ENCODE measurements around the gene ADARB2.
"Not testable (repeated sequence)": the region's sequence is repeated elsewhere in the genome, so short reads cannot be mapped to it uniquely, and the experiment has no call there.

ADARB2 gene

DNA sequence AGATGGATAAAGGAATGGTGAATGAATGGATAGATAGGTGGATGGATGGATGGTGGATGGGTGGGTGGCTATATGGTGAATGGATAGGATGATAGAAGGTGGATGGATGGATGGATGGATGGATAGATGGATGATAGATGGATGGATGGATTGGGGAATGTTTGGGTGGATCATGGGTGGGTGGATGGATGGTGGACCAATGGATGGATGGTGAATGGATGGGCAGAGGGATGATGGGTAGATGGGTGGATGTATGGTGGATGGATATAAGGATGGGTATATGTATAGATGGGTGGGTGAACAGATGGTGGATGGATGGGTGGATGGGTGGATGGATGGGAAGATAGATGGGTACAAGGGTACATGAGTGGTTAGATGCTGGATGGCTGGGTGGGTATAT lies 322.4 kb downstream of the ADARB2 start:
- DNase-seq, result no peak

DNA sequence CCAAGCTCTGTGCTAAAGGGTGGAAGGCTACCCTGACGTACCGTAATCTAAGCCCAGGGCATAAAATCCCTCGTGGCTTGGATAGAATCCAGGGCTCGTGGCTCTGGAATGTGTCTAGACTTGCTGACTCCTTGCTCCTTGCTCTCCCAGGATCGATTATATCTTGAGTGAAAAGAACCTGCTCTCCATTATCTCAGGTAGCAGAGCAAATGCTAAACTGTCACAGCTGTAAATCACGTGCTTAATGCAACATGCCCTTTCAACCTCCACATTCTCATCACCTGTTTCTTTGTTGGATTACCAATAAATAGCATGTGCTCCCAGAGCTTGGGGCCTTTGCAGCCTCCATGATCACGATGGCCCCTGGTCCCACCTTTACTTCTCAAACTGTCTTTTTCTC lies 323.0 kb downstream of the ADARB2 start:
- DNase-seq, result not testable (repeated sequence)

DNA sequence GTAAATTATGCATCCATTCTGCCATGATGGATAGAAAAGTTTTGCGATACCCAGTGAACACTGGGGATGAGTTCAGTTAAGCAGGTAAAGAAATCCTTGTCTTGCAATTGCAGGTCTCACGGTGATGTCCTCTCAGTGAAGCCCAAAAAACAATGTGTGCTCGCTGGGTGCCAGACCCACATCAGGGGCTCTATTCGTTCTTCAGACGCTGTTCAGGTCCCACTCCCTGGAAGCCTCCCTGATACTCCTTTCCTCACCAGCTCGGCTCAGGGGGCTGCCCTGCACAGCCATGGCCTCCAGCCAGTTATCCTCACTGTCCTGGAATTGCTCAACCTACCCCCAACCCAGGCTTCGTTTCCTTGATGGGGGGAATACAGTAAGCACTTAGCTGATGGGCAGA lies 323.5 kb downstream of the ADARB2 start:
- no peak for DNase-seq

DNA sequence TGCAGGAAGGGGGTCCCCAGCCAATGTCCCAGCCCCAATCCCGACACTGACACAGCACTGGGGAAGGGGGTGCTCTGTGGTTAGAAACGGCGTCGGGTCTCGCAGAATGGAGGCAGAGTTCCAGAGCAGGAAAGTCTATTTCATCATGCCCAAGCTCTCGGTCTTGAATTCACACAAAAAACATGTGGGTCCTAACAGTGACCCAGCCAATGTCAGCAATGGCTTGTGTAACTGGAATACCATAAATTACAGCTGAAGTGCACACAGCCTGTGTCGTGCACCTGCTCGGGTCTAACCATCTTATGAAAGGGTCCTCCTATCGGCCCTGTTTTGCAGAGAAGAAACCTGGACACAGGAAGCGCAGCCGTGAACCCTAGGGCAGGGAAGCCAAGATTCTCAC lies 324.1 kb downstream of the ADARB2 start:
- no peak for DNase-seq

DNA sequence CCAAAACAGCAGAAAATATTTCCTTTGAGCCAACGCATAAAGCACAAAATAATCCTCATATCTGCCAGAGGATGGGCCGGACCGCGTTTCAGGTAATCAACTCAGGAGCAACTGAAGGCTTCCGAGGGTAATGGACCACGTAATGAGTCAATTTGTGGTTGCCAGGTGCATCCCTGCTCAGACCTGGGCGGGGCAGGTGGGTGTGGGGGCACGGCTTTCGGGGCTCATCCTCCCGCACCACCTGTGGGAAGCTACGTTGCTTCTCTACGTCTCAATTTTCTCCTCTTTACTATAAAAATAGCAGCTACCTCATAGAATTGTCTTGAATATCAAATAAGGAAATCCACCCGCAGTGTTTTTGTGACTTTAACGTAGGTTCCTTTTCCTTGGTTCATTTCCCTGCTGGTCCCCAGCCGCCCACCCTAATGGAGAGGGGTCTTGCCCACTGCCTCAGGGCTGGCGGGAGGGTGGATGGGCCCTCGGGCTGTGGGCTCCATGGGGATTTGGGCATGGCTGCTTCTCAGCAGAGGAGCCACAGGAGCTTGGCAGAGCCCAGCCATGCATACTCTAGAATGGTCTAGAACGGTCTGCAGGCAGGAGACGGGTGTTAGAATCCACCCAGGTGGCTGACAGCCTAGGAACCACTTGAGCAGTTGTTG lies 324.7 kb downstream of the ADARB2 start:
- no peak for DNase-seq

DNA sequence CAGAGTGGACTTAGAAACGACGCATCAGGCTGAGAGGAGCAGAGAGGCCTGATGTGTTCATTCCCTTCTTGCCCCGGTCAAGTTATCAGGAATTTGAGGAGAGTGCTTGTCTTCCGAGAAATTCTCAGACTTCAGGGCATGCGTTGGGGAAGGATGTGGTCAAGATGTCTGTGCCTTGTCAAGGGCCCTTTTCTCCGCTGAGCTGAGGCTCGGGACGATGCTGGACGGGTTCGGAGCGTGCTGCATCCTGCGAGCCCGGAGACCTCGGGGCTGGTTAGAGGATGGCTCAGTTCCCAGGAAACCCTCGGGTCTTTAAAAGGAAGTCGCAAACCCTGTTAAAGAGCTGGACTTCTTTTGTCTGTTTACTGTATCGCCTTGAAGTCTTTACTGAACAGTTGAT lies 325.4 kb downstream of the ADARB2 start:
- no peak for DNase-seq

DNA sequence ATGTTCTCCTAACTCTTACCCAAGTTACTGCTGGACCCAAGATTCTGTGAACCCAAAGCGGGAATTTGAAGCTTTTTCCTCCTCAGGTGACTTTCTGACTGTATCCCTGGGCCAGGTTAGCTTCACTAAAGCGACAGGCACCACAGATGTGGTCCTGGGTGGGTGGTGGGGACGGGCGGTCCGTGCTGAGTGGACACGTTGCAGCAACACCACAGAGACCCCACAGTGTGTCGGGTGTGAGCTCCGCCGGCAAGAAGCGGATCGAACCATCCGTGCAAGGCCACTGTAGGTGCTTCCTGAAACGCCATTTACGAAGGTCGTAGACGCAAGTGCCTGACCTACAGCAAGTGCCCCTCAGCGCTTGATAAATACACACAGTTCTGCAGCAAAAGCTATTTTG lies 325.9 kb downstream of the ADARB2 start:
- DNase-seq, result no peak

DNA sequence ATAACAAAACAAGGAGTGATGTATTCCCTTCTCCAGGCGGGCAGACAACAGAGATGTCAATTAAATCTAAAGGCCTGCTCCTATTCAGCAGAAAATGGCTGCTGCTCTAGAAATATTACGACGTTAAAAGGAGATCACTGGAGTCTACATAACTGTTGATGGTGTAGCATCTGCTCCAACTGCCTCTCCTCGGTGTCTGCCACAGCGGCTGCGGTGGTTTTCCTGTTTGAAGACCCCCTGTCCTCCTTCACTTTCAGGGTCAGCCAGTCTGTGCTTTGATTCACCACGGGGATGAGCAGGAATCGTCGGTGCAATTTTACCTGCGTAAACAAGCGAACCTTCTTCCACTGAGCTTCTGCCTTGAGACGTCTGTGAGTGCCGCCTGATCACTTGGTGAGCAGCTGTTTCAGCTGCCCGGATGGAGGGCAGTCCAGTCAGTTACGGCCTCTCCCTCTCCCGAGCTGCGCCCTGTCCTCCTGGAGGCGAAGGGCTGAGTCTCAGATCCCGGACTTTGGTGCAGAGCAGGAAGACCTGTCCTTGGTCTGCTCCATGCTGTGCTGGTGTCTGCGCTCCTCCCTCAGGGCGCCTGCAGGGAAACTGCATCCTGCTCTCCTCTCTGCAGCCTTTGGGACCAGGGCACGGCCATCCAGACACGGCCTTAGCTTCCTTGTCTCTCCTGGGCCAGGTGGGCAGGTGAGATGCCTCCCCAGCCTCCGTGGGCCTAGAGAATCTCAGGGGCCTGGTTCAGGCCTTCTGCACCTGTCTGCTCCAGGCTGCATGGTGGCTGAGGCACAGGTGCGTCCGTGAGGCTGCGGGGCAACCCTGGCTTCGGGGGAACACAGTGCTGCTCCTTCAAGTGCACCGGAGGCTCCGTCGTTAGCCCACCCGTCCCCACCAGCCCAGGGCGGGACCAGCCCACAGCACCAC lies 326.6 kb downstream of the ADARB2 start:
- no peak for DNase-seq

DNA sequence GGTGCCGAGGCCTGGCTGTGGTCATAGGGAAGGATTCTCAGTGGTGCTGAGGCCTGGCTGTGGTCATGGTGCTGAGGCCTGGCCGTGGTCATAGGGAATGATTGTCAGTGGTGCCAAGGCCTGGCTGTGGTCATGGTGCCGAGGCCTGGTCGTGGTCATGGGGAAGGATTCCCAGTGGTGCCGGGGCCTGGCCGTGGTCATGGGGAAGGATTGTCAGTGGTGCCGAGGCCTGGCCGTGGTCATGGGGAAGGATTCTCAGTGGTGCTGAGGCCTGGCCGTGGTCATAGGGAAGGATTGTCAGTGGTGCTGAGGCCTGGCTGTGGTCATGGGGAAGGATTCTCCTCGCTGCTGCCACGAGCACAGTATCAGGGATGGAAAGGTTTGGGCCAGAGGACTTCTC lies 327.3 kb downstream of the ADARB2 start:
- DNase-seq, result no peak

DNA sequence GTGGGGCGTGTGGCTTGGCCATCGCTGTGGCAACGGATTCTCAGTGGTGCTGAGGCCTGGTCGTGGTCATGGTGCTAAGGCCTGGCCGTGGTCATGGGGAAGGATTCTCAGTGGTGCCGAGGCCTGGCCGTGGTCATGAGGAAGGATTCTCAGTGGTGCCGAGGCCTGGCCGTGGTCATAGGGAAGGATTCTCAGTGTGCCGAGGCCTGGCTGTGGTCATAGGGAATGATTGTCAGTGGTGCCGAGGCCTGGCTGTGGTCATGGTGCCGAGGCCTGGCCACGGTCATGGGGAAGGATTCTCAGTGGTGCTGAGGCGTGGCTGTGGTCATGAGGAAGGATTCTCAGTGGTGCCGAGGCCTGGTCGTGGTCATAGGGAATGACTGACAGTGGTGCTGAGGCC lies 327.9 kb downstream of the ADARB2 start:
- DNase-seq, result no peak

DNA sequence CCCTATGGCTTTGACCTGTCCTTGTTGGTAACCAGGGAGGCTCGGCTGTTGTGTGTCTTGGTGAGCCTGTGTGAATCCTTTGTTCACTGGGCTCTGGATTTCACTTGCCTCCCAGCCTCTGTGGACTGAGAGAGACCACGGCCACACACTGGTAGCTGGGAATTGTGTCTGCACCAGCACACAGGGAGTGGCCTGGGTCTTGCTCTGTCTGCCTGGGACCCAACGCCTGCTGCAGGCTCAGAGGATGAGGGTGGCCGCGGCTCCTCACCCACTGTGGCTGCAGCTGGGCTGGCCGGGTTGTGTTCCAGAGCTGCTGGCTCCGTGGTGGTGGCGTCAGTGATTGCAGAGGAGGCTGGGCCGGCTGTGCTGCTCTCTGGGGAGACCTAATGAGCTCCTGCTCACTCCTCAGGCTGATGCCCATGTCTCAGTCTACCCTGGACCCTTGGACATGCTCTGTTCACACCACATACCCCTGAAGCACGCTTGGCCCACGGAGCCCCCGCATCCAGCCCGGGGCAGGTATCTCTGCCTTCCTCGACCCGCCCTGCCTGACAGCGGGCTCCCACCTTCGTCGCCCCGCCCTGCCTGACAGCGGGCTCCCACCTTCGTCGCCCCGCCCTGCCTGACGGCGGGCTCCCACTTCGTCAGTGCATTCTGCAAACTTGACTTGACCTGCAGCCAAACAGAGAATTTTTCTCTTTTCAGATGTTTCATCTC lies 328.5 kb downstream of the ADARB2 start:
- no peak for DNase-seq

DNA sequence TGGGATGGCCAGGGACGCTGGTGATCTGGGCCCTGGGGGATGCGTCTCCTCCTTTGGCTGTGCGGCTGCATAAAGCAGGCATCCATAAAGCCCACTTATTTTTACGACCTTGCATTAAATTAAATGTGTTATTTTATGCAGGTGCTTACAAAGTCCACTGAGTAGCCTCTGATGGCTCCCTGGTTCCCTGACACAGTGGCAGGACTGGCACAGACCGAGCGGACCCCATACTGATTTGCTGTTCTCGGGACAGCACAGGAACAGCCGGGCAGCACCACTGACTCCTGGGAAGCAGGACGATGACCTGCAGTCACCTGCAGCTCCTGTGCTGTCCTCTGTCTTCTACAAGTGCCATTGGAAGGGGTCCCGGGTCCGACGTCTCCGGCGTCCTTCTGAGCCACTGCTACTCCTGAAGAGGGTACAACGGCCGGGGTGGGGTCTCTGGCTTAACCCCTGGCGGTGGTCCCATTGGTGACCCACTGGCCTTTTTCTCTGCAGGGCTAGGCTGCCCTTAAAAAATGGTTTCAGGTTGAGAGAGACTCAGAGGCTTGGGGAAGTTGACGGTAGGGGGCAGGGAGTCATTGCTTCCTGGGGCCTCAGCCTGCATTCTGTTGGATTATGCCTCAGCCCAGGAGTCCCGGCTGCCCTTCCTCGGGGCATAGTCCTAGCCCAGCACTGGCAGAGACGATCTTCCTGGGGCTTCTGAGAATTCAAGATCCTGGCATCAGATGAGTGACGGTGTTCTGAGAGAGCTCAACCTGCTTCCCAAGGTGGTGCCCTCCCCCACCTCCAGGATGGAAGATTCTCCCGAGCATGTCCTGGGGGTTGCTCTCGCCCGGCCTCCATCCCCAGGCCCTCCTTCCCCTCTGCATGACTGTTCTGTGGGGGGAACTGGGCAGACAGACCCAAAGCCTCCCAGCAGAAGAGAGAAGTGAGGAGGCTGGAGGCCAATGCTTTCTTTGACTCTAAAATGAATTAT lies 330.1 kb downstream of the ADARB2 start:
- DNase-seq, result no peak

DNA sequence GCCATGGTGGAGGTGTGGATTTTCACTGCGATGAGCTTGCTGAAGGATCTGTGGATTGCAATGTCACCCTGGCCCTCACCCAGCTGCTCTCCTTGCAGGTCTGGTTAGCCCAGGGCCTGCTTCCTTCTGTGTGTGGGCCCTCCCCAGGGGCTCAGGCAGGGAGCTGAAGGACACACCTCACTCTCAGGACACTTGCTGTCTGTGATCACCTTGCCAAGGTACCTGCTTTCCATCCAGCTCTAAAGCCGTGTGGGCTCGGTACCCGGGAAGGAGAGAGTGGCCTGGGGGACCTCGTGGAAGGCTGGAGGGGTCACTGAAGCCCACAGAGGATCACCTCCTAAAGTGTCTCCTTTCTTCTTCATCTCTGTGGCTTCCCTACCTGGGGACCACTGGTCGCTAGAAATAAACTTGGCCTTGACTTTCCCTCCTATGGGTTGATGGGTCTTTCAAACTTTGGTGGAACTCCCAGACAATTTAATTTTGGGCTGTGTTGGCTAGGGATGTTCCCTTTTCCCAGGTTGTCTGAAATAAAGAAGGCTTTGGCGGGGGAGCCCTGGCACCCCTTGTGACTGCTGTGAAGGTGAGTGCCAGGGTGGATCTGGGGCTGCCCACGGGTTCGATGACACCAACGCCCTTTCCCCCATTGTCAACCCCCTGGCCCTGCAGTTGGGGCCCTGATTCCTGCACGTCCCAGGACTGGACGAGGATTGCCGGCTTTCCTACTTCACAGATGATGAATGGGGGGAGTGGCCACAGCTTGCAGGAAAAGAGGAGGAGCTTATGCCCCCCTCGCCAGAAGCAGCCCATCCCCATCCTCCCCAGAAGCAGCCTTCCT lies 331.0 kb downstream of the ADARB2 start:
- no peak for DNase-seq

DNA sequence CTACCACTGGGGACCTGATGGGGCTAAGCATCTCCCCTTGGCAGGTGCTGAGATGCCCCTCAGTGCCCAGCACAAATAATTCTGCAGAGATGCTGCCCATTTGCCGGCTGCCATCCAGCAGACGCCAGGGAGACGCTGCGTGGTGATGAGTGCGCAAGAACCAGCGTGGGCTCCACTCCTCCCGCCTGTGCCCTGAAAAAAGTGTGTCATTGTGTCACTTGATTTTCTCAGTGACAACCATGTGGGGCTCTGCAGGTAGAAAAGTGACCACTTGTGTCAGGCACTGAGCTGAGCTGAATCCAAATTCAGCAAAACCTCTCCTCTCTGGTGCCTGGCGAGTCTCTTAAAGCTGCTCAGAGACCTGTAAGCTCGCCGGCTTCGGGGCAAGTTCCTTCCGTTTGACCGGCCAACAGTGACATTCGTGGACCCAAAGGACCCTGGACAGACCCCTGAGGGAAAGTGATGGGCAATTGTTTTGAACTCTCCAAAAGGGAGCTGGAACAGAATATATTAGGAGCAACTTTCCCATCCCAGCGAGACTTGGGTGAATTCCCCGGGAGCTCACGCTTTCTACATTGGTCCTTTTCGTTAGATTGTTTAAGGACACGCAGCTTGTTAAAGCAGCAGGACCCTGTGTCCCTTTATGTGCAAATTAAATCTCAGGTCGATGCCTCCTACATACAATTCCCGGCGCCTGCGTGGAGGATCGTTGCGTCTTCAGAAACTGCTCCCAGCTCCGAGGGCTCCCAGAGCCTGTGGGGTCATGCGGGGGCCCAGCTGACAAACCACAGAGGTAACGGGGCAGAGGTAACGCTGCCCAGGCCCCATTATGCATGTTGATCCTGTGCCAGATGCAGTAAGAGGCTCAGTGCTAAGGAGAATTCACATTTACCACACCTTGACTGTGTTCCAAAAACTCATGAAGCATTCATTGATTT lies 332.7 kb downstream of the ADARB2 start:
- no peak for DNase-seq

DNA sequence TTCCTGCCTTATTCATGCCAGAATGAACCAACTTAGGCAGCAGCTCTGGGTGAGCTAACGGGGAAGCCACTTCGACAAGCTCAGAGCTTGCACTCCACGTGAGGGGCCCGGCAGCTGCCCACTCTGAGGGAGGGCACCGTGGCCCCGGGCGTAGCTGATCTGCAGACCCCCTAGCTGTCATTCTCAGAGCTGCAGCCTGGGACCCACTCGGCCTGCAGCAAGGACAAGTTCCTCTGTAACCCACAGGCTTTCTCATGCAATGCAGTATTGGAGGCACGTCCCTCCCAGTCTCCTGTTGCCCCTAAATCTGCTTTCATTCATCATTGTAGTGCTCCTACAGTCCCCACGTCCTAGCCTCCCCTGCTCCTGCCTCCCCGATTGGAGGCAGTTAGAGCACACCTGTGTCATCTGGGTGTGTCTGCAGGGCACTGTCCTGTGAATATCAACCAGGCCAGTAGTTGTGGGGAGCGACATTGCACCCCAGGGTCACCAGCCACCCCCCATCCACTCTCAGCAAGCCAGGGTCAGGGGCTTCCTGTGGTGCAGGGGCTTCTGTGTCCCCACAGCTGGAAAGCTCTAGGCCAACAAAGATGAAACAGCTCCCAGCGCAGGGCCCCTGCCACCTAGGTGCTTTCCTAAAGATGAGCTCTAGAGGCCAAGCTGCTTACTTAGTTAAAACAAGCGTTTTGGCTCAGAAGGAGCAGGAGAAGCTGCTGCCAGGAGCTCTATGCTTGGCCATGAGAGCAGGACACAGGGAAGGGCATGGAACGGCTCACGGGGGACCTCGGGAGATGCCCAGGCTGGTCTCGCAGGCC lies 333.6 kb downstream of the ADARB2 start:
- DNase-seq, result no peak

DNA sequence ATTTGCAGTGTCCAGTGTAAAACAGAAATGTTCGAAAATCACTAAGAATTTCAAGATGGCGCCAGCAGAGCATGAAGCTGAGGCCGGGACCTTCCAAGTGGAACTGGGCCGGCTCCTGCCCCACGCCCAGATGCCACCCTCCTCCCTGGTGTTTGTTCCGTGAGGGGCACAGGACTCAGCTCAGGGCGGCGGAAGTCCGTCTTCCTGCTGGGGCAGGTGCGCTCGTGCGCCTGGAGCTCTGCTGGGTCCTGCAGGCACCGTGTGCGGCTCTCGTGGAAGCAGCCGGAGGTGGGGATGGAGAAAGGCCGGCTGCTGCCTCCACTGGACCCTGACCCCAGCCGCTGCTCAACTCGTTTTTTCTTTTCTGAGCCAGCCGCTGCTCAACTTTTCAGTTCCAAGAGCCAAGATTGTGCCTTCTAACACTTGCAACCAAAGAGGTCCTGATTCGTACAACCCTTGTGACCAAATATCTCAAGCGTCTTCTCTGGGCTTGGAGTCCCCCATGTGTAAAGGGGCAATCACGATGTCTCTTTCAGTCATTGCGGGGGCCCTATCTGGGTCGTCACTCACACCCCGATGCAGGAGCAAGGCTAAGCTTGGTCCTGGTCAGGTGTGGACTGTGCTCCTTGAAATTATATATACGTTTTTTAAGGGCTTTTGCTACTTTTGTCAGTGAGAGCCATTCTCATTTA lies 334.4 kb downstream of the ADARB2 start:
- no peak for DNase-seq

DNA sequence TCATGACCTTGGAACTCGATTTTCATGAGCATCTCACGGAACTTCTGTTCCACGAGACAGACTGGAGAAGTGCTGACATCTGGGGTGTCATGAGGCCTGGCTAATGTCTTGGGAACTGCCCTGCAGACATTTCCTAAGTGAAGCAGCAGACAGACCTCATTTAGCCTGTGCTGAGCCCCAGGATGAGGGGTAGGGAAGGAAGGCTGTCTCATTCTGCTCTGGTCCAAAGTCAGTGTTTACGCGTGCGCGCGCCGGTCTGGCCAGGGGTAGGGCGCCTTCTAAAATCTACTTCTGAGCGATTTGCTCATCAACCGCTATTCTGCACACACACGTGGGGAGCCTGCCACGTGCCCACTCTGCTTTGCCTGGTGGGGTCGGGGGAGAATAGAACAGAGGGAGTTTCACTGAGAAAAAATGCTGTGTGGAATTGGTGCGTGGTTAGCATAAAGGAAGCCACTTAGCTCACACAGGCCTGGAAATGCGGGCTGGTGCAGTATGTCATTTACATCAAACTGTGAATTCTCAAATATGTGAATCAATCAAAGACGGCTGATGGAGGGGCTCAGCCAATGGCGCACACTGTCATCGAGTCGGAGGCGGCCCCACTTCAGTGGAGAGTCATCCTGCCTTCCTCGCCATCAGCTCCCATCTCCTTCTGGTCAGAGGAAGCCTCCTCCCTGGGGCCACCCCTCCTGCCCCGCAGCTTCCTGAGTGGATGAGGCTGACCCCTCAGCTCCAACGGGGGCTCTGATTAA lies 335.1 kb downstream of the ADARB2 start:
- DNase-seq, result no peak

Measured in stimulated activated CD4-positive, alpha-beta T cell treated with anti-CD3 and anti-CD28 coated beads, Interleukin-1b, Interleukin-23, amount 100 ng/mL, for 48 hours (primary cell).